Skeletal muscle satellite cell (primary cell): ENCODE data around the gene RNASE12. TPM values are rescaled to one million over a fixed set of nuclear protein-coding genes. Genes with fewer than 3 reads are reported as not detected.

Experiments used
- H3K27me3 ChIP-seq: 2 replicates; pipeline ENCODE4 v1.7.0; 2013; ENCODE audit warnings: low read length; ENCODE audit not compliant: control insufficient read depth, insufficient read depth
- H3K36me3 ChIP-seq: 2 replicates; pipeline ENCODE4 v1.7.0; 2013; ENCODE audit warnings: mild to moderate bottlenecking, control low read depth, low read length; ENCODE audit not compliant: insufficient read depth
- H3K4me1 ChIP-seq: 2 replicates; pipeline ENCODE4 v1.7.0; 2013; ENCODE audit warnings: low read length; ENCODE audit not compliant: control insufficient read depth, insufficient read depth
- H3K4me2 ChIP-seq: 2 replicates; pipeline ENCODE4 v1.7.0; 2013; ENCODE audit warnings: mild to moderate bottlenecking, low read length
- H3K4me3 ChIP-seq: 2 replicates; pipeline ENCODE4 v1.7.0; 2013; ENCODE audit warnings: low read length
- H3K9ac ChIP-seq: 2 replicates; pipeline ENCODE4 v1.7.0; 2013; ENCODE audit warnings: mild to moderate bottlenecking, low read depth, low read length, moderate library complexity
- H3K9me3 ChIP-seq: replicated peaks from 2 replicates; pipeline ENCODE4 v1.7.0; 2013; ENCODE audit warnings: mild to moderate bottlenecking, control low read depth, low read length
- total RNA-seq: library from RNA; depleted of rRNA; stranded (reverse); fragments of >200 nt; gene quantifications from 2 replicates; pipeline ENCODE4 v1.2.3, GENCODE V29; 2012; rRNA removed

RNASE12 gene, protein sequence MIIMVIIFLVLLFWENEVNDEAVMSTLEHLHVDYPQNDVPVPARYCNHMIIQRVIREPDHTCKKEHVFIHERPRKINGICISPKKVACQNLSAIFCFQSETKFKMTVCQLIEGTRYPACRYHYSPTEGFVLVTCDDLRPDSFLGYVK
- not detected in 2 replicates for total RNA-seq

DNA sequence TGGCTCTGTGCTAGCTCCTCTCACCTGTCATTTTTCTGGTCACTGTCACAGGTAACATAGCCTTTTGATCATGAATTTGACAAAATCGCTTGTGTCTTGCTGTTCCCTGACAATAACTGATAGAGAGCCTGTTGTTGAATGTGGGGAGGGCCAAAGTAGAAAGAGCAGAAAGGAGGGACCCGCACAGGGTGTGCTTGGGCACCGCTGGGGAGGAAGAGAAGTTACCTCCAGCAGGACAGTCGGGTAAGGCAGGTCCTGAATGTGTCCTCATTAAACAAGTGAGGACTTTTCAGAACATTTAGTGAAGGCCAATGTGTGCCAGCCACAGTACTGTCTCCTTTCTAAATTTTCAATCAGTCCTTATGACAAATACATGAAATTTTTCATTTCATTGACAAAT lies at the start of gene RNASE12:
Gene RNASE12, minus strand, starts transcription at position 142 of the 400 bp plus-strand sequence. CDS start 653 bp downstream, outside the sequence.
- Histone ChIP-seq H3K4me1 (no peaks in the 10 kb centered on the region), H3K4me3 (no peak within 1 kb of the TSS), H3K4me2 (no peak within 1 kb of the TSS), H3K9ac (no peak within 1 kb of the TSS), H3K9me3 (no peaks in the 10 kb centered on the region), H3K27me3 (peaks cover 28% of the 10 kb centered on the region), H3K36me3 (no peaks in the 10 kb centered on the region)

DNA sequence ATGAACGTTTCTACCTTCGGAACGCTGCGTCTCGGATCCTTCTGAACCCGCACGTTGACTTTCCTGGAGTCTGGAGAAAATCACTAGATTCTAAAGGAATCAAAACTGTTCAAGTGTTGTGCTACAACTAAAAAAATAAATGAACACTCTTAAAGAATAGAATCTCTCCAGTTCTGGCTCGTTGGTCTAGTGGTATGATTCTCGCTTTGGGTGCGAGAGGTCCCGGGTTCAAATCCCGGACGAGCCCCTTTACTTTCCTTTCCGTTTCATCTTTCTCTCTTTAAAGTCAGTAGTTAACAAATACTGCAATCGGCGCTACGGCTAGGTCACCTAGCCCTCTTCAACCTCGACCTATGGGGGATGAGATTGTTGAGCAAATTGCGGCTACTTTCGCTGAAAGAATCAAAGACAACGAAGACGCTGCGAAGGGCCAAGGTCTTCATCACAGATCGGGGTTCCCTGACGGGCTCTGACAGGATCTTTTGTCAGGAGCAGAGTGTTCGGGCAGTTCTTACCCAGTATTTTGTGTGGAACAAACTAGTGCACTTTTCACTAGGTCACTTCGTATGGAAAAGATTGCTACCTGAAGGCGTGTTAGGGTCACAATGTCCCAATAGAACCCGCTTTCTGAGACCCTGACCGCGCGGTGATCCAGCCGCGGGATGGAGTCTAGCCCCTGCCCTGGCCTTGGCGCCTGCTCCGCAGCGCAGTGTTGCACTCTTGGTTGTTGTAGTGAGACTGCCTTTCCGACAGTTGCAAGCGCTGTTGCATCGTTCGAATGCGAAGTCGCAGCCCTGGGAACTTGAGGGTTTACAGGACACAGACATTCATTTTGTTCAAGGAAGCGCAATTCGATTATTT lies 41.9 kb upstream of the RNASE12 start:
- Histone ChIP-seq H3K4me1 (peaks cover 19% of the 10 kb centered on the region), H3K4me2 (peak overlapping the region; percentile 82), H3K4me3 (peak overlapping the region; percentile 64), H3K36me3 (no peaks in the 10 kb centered on the region), H3K9ac (no peak overlapping the region), H3K9me3 (no peaks in the 10 kb centered on the region), H3K27me3 (peaks cover 13% of the 10 kb centered on the region)

DNA sequence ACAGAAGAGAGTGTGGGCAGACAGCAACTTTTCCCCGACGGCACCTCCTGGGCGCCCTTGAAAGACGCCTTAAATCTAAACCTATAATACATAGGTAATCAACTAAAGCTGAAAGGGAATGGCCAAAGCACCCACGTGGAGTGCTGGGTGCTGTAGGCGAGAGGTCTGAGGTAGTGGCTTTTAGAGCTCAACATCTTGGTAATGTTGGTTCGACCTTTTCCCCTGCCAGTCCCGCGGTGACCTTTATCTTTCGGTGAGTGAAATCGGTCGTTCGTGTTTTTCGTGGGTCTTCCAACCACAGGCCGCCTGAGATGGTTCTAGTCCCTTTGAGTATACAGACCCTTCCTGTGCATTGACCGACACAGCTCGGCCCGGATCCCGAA lies 41.3 kb upstream of the RNASE12 start:
- H3K4me3 ChIP-seq = peak overlapping the region; percentile 64
- H3K27me3 ChIP-seq = peaks cover 19% of the 10 kb centered on the region
- H3K4me1 ChIP-seq = peaks cover 19% of the 10 kb centered on the region
- peak overlapping the region; percentile 82 for H3K4me2 ChIP-seq
- H3K9ac ChIP-seq = no peak overlapping the region
- no peaks in the 10 kb centered on the region for H3K36me3 ChIP-seq
- H3K9me3 ChIP-seq = no peaks in the 10 kb centered on the region

DNA sequence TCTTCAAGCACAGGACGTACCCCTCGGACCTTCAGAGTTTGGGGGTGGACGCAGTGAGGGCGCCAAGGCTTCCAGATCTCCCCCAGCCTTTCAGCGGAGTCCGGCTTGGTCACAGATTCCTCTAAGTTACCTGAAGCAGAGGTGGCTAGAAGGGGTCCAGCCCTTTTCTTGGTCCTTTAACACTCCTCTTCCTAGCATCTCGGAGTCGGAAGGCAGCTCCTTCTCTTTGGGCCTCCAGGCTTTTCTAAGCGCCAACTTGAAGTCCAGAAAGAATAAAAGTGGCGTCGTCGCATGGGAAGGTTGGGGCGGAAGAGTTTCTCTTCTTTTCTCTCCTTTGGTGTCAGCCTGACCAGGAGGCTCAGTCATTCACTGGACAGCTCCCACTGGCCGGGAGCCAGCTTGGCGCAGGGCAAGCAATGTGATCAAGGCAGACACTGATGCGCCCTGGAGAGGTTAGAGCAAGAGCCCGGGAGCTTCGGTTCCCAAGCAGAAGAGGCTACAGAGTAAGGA lies 40.8 kb upstream of the RNASE12 start:
- Histone ChIP-seq H3K9ac (no peak overlapping the region), H3K27me3 (peaks cover 23% of the 10 kb centered on the region), H3K4me3 (peak overlapping the region; percentile 64), H3K9me3 (no peaks in the 10 kb centered on the region), H3K36me3 (no peaks in the 10 kb centered on the region), H3K4me2 (peak overlapping the region; percentile 82), H3K4me1 (peaks cover 19% of the 10 kb centered on the region)

DNA sequence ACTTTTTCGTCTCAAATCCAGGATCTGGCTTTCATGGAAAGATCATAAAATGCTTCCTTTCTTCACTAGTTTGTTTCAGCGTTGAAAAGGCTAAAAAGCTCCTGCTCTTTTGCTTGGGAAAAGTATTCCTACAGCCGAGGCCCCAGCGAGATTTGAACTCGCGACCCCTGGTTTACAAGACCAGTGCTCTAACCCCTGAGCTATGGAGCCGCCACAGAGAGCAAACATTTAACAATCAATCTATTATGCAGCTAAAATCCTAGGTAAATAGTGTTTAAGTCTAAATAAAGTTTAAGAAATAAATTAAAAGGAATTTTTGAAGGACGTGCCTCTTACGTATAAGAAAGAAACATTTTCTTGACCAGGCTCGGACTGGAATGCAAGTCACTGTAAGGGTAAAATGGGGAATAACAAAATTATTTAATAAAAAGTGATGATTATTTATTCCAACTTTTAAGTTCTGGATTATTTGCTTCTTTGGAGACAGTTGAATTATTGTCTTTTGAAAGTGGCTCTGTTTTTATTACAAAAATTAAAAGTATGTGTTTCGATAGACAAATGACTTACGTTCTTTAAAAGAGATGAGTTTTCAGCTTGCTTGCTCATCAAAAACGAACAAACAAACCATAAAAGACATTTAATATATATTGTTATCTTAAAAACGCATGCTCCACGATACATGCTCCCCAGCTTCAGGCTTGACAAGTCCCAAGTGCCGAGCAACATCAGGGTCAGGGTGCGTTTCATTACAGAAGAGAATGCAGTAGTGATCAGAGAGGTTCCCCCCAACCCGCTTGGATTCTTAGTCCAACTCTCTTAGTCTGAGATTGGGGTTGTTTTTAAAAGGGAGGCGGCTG lies 40.1 kb upstream of the RNASE12 start:
- H3K4me2 ChIP-seq = peak overlapping the region; percentile 82
- H3K27me3 ChIP-seq = peaks cover 24% of the 10 kb centered on the region
- H3K36me3 ChIP-seq = no peaks in the 10 kb centered on the region
- no peaks in the 10 kb centered on the region for H3K9me3 ChIP-seq
- H3K9ac ChIP-seq = peak overlapping the region; percentile 24
- peaks cover 21% of the 10 kb centered on the region for H3K4me1 ChIP-seq
- peak overlapping the region; percentile 64 for H3K4me3 ChIP-seq

DNA sequence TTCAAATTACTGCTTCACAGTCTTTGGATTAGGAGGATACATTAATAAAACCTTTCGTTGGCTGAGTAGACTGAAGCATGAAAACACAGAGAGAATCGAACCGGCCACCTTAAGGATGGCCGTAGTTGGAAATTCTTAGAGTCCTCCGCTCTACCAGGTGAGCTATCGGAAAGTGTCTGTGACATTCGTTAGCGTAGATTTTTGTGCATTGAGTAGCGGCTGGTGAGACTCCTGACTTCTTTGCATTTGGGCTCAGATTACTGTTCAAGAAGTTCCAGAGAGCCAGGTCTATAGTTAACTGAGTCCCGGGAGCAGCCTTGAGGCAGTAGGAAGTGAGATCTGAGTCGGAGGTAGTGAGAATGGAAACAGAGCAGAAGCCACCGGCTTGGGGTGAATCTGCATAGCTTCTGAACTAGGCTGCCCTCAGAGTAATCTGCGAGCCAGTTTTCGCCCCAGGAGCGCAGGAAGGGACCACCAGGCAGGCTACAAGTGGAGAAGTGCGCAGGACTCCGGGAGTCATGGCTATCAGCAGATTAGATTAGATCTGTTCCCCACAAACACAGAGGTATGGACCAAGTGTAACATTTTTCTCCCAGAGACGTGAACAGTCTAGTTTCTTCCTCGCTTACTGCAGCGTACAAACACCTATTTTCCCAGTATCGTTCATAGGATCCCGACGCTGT lies 39.3 kb upstream of the RNASE12 start:
- peaks cover 21% of the 10 kb centered on the region for H3K4me1 ChIP-seq
- H3K36me3 ChIP-seq = no peaks in the 10 kb centered on the region
- H3K9me3 ChIP-seq = no peaks in the 10 kb centered on the region
- H3K4me3 ChIP-seq = peak overlapping the region; percentile 61
- peaks cover 24% of the 10 kb centered on the region for H3K27me3 ChIP-seq
- H3K4me2 ChIP-seq = peak overlapping the region; percentile 82
- H3K9ac ChIP-seq = peak overlapping the region; percentile 24

DNA sequence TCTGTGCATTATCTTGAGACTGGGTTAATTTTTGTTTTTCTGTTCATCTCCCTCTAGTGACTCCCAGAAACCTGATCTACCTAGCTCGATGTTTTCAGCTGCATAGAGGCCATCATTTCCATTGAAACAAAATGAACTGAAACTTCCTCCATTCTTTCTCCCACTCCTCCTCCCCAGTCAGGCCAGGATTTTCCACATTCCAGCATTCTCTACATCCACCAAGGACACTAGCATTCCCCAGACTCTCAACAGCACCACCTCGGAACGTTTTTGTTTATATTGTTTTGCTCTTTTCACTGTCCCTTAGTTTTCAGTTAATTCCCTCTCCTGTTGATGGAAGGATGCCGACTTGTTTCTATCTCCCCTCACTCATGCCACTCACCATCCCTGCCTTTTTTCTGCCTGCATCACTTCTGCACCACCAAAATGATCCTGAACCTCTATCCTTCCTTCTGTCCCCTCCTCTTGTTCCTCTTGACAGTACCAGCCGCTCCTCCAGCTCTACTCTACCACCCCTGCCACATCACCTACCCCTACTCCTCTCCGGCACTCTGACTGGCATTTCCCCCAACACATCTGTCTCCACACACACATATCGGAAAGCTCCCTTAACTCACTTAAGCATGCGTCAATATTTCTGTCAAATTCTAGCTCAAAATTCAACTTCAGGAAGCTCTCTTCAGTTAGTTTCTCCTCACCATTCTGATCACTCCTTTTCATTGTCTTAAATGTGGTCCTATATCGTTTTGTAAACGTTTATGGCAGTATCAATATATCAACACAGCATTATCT lies 37.1 kb upstream of the RNASE12 start:
- H3K4me1 ChIP-seq = peaks cover 31% of the 10 kb centered on the region
- H3K36me3 ChIP-seq = no peaks in the 10 kb centered on the region
- H3K9ac ChIP-seq = no peak overlapping the region
- H3K4me3 ChIP-seq = no peak overlapping the region
- no peaks in the 10 kb centered on the region for H3K9me3 ChIP-seq
- no peak overlapping the region for H3K4me2 ChIP-seq
- peaks cover 24% of the 10 kb centered on the region for H3K27me3 ChIP-seq

DNA sequence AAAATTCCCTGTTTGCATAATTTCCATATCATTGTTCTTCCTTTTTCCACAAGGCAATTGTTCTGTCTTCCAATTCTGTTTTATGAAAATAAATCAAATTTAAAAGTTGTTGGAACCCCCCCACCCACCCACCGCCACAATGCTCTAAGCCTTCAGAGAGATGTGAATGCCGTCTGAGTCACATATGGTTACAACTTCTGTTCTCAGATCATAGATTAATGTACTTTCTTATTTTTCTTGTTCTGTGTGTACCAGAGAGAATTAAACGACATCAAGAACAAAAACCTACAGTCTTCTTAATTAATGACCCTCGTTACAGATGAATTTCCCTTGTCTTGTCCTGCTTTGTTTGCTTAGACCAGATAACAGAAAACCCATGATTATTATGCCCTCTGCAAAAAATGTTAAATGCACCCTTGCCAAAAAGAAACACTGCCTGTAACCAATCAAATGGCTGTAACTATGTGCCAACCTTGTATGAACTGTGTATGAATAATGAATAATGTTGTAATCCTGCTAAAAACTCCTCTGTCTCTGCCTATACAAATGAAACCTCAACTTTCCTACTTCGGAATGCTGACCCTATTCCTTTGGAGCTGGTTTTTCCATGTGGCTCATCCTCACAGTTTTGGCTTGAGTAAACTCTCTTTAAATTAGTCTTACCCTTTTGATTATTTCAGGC lies 36.3 kb upstream of the RNASE12 start:
- H3K4me1 ChIP-seq = peaks cover 30% of the 10 kb centered on the region
- H3K4me2 ChIP-seq = no peak overlapping the region
- H3K27me3 ChIP-seq = peaks cover 27% of the 10 kb centered on the region
- H3K36me3 ChIP-seq = no peaks in the 10 kb centered on the region
- H3K9ac ChIP-seq = no peak overlapping the region
- no peak overlapping the region for H3K4me3 ChIP-seq
- H3K9me3 ChIP-seq = no peaks in the 10 kb centered on the region

DNA sequence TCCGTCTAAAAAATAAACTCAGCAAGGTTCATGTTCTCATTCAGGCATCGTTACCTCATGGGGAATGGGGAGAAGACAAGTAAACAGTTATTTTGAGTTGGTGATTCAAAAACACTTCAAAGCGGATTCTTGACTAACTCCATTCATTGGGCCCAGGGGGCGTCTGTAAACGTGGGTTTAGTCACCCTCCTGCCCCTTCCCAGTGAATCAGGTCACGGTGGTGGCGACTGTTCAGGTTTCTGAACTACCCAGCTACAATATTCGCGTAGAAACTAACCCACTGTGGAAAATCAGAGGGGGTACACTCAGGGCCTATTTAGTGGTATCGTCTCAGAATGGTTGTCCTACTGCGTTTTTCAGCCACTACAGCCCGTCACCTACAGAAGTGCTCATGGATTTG lies 35.1 kb upstream of the RNASE12 start:
- no peak overlapping the region for H3K4me3 ChIP-seq
- peak overlapping the region; percentile 77 for H3K4me2 ChIP-seq
- no peaks in the 10 kb centered on the region for H3K36me3 ChIP-seq
- H3K4me1 ChIP-seq = peaks cover 22% of the 10 kb centered on the region
- H3K9me3 ChIP-seq = no peaks in the 10 kb centered on the region
- H3K9ac ChIP-seq = no peak overlapping the region
- peaks cover 30% of the 10 kb centered on the region for H3K27me3 ChIP-seq

DNA sequence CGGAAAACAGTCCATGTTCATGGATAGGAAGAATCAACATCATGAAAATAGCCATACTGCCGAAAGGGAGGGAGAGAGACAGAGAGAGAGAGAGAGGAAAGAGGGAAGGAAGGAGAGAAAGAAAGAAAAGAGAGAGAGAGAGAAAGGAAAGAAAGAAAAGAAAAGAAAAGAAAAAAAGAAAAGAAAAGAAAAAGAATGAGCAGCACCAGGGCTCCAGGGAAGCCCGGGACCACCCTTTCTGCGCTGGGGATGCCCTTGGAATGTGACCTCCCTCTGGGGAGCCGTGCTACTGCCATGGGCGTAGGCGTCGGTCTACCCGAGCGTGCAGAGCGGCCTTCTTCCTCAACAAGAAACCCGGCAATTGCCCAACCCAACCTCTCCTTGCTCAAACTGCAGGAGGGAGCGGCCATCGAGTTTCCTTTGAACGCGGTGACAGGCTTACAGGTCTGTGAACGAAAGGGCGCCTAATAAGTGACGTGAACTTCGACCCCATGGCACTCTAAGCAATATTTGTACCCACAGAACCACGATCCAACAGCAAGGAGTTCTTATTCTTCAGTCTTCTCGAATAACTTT lies 33.4 kb upstream of the RNASE12 start:
- no peaks in the 10 kb centered on the region for H3K36me3 ChIP-seq
- peaks cover 30% of the 10 kb centered on the region for H3K27me3 ChIP-seq
- peaks cover 17% of the 10 kb centered on the region for H3K4me1 ChIP-seq
- no peaks in the 10 kb centered on the region for H3K9me3 ChIP-seq
- peak overlapping the region; percentile 79 for H3K4me2 ChIP-seq
- peak overlapping the region; percentile 63 for H3K4me3 ChIP-seq
- peak overlapping the region; percentile 44 for H3K9ac ChIP-seq
